Smooth muscle cell (in vitro differentiated cells): ENCODE results near the gene ERCC1. TPM values are rescaled to one million over a fixed set of nuclear protein-coding genes. Genes with fewer than 3 reads are reported as not detected.
A peak's percentile ranks its signal among the peaks of the same experiment; 100 is the strongest.

ENCODE experiments used
- DNase-seq: peaks from one replicate; lab custom pipeline; 2025; ENCODE audit not compliant: unreplicated experiment; lab: John Stamatoyannopoulos, UW
- H2AFZ ChIP-seq: fragments of 200-600 bp; sonication (generic); 2 replicates; pipeline ENCODE4 v1.6.0; 2016; ENCODE audit warnings: antibody characterized with exemption, low read depth, mild to moderate bottlenecking
- H3F3A ChIP-seq: fragments of 200-600 bp; sonication (generic); 2 replicates; pipeline ENCODE4 v1.6.0; 2017; ENCODE audit warnings: antibody characterized with exemption, low read depth
- H3K27ac ChIP-seq: fragments of 200-600 bp; sonication (generic); 2 replicates; pipeline ENCODE4 v1.5.1; 2016; ENCODE audit warnings: low read depth, mild to moderate bottlenecking
- H3K27me3 ChIP-seq: fragments of 200-600 bp; sonication (generic); 2 replicates; pipeline ENCODE4 v1.6.1; 2016; ENCODE audit warnings: low read depth, mild to moderate bottlenecking
- H3K36me3 ChIP-seq: fragments of 200-600 bp; sonication (generic); 2 replicates; pipeline ENCODE4 v1.5.1; 2016; ENCODE audit warnings: low read depth
- H3K4me1 ChIP-seq: fragments of 200-600 bp; sonication (generic); 2 replicates; pipeline ENCODE4 v1.5.1; 2016; ENCODE audit warnings: low read depth
- H3K4me2 ChIP-seq: fragments of 200-600 bp; sonication (generic); 2 replicates; pipeline ENCODE4 v1.6.0; 2016; ENCODE audit warnings: mild to moderate bottlenecking
- H3K4me3 ChIP-seq: fragments of 200-600 bp; sonication (generic); 2 replicates; pipeline ENCODE4 v1.5.1; 2016; ENCODE audit warnings: mild to moderate bottlenecking
- H3K79me2 ChIP-seq: fragments of 200-600 bp; sonication (generic); 2 replicates; pipeline ENCODE4 v1.6.0; 2016; ENCODE audit warnings: low read depth, mild to moderate bottlenecking
- H3K9ac ChIP-seq: fragments of 200-600 bp; sonication (generic); 2 replicates; pipeline ENCODE4 v1.6.0; 2016; ENCODE audit warnings: low read depth
- H3K9me3 ChIP-seq: fragments of 200-600 bp; sonication (generic); replicated peaks from 2 replicates; pipeline ENCODE4 v1.5.1; 2016; ENCODE audit warnings: low read depth
- H4K20me1 ChIP-seq: fragments of 200-600 bp; sonication (generic); 2 replicates; pipeline ENCODE4 v1.6.0; 2016; ENCODE audit warnings: low read depth
- CTCF ChIP-seq: fragments of 200-600 bp; sonication (generic); IDR thresholded peaks from 2 replicates; pipeline ENCODE4 v1.5.1; 2017; ENCODE audit warnings: borderline replicate concordance, mild to moderate bottlenecking, antibody characterized with exemption; ENCODE audit not compliant: insufficient read depth, poor library complexity, severe bottlenecking
- WGBS: methylation state at CpG from one replicate; pipeline ENCODE4 v1.1.7; 2016; ENCODE audit warnings: low lambda C conversion rate; 5-methylcytosine and 5-hydroxymethylcytosine counted together
- polyA plus RNA-seq: library from polyadenylated mRNA; unstranded; fragments of >200 nt; fragmentation: Nextera tagmentation; extraction: Ambion mirVana; gene quantifications from 2 replicates; pipeline ENCODE4 v1.2.1, GENCODE V29; 2016
- total RNA-seq: library from RNA; depleted of rRNA; stranded (reverse); fragments of >200 nt; gene quantifications from 2 replicates; pipeline ENCODE4 v1.2.3, GENCODE V29; 2014

Gene ERCC1
- total and polyA plus RNA-seq, 2 experiments from 2014 or later, result 72.6 to 90.4 TPM

GRCh38 chr19:45448425-45448756 lies 24.7 kb upstream of the ERCC1 start:
- Histone ChIP-seq H3F3A (peaks cover 10% of the 10 kb centered on the region), H3K36me3 (no peaks in the 10 kb centered on the region), H2AFZ (no peak overlapping the region), H3K27me3 (no peaks in the 10 kb centered on the region), H3K79me2 (no peaks in the 10 kb centered on the region), H3K9me3 (no peaks in the 10 kb centered on the region), H3K4me2 (no peak overlapping the region), H3K27ac (no peak overlapping the region), H3K4me1 (peaks cover 10% of the 10 kb centered on the region), H3K4me3 (no peak overlapping the region), H4K20me1 (no peaks in the 10 kb centered on the region), H3K9ac (no peak overlapping the region)
- TF ChIP-seq CTCF, result no peak
- 96% methylated on average over 3 of the region's 3 CpGs for WGBS
- no peak for DNase-seq

GRCh38 chr19:45446944-45447343 lies 23.2 kb upstream of the ERCC1 start:
- DNase-seq, result no peak
- Histone ChIP-seq H2AFZ (no peak overlapping the region), H3K4me3 (no peak overlapping the region), H3K9me3 (no peaks in the 10 kb centered on the region), H3K9ac (no peak overlapping the region), H3K79me2 (no peaks in the 10 kb centered on the region), H4K20me1 (no peaks in the 10 kb centered on the region), H3K36me3 (no peaks in the 10 kb centered on the region), H3K4me2 (no peak overlapping the region), H3F3A (peaks cover 14% of the 10 kb centered on the region), H3K4me1 (peaks cover 10% of the 10 kb centered on the region), H3K27me3 (no peaks in the 10 kb centered on the region), H3K27ac (peak overlapping the region; percentile 22)
- WGBS, result 88% methylated on average over 7 of the region's 7 CpGs
- no peak for TF ChIP-seq CTCF

DNA sequence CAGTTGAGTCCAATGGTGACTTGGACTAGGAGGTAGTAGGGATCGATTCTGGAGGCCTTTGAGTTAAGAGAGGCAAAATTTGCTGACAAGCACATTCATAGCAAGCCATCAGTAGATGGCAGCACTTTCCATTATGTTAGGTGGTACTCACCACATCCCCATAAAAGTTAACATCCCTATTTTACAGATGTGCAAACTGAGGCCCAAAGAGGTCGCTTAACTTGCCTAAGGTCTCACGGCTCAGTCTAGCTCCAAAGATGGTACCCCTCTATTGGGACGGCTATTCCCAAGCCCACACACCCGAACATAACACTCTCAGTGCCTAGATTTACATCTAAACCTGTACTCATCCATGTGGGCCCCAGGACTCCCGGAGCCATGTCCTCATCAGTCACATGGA lies 22.6 kb upstream of the ERCC1 start:
- Histone ChIP-seq H3K36me3 (no peaks in the 10 kb centered on the region), H3F3A (peaks cover 17% of the 10 kb centered on the region), H3K79me2 (no peaks in the 10 kb centered on the region), H3K9me3 (no peaks in the 10 kb centered on the region), H2AFZ (no peak overlapping the region), H3K4me3 (no peak overlapping the region), H3K9ac (no peak overlapping the region), H3K4me1 (peaks cover 10% of the 10 kb centered on the region), H4K20me1 (no peaks in the 10 kb centered on the region), H3K27me3 (no peaks in the 10 kb centered on the region), H3K4me2 (no peak overlapping the region), H3K27ac (peak overlapping the region; percentile 22)
- DNase-seq, result no peak
- TF ChIP-seq CTCF, result peak; percentile 24
- WGBS, result 84% methylated on average over 6 of the region's 6 CpGs

DNA sequence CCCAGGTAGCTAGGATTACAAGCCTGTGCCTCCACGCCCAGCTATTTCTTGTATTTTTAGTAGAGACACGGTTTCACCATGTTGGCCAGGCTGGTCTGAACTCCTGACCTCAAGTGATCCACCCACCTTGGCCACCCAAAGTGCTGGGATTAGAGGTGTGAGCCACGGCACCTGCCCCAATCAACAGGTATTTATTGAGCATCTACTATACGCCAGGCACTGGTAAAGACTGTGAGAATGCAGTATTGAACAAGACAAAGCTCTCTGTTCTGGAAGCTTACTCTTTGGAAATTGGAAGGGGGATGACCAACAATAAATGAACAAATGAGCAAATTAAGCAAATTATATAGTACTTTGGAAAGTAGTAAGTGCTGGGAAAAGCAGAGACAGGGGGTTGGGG lies 21.4 kb upstream of the ERCC1 start:
- Histone ChIP-seq H3K36me3 (no peaks in the 10 kb centered on the region), H2AFZ (no peak overlapping the region), H3K27me3 (no peaks in the 10 kb centered on the region), H3F3A (peaks cover 25% of the 10 kb centered on the region), H3K79me2 (no peaks in the 10 kb centered on the region), H3K9me3 (no peaks in the 10 kb centered on the region), H4K20me1 (no peaks in the 10 kb centered on the region), H3K4me3 (no peak overlapping the region), H3K9ac (no peak overlapping the region), H3K4me2 (no peak overlapping the region), H3K4me1 (peaks cover 8% of the 10 kb centered on the region), H3K27ac (peak overlapping the region; percentile 99)
- TF ChIP-seq CTCF, result no peak
- 94% methylated on average over 4 of the region's 4 CpGs for WGBS
- no peak for DNase-seq
